ENCODE measurements around the gene TDRD15. TPM values are rescaled to one million over a fixed set of nuclear protein-coding genes. Genes with fewer than 3 reads are reported as not detected.

Gene TDRD15
- total and polyA plus RNA-seq, 2 of the 4 experiments (the other 2 are of a cell fraction): not detected

DNA sequence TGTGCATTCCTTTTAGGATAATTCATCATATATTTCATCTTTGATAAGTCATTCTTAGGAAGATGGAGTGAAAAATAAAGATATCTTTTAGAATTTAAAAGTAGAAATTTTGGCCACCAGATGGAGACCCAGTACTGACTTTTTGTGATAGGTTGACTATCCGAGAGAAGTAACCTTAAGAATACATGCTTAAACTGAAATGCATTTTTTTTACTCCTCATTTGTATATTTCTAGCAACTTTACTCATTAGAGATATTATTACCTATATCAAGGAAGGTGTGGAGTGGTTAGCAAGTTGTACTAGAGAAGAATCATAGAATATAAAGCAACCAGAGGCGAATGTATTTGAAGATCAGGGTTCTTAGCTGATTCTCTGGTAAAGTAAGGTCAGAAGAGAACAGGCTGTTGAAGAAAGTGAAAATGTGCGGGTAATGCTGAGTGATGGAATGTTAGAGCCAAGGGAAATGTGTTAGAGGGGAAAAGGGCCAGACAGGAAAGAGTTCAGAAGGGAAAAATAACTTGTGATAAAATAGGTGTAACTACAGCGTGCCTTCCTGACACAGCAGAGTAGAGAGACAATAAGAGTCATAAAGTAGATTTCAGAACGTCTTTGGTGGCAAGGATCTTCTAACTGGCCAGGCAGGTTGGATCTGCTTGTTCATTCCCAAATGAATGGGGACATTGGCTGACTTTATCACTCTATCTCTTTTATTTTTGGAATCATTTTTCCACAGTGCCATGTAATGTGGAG lies 52.3 kb downstream of the TDRD15 start:
- peak overlapping the region; percentile 36; the same call in 1 of the 2 replicates for H3K18ac ChIP-seq (ENCODE audit: low read depth, low read length)
- POLR2A ChIA-PET (ENCODE audit: unreplicated experiment): no interaction called here
- H2AFZ ChIP-seq (replicated peaks; ENCODE audit: low read length, poor library complexity): no peak overlapping the region
- H3K4me2 ChIP-seq (ENCODE audit: low read depth, low read length): no peak overlapping the region
- H3K4me1 ChIP-seq (ENCODE audit: control insufficient read depth, insufficient read depth, low read length): no peaks in the 10 kb centered on the region
- no peak overlapping the region for H3K27ac ChIP-seq (ENCODE audit: insufficient read depth, low read length)
- no peak overlapping the region for H3K4ac ChIP-seq (ENCODE audit: low read depth, low read length)
- no peak overlapping the region for H3K14ac ChIP-seq (replicated peaks; ENCODE audit: low read depth, low read length)
- no peak overlapping the region for H2BK5ac ChIP-seq (ENCODE audit: low read depth, low read length, poor library complexity, severe bottlenecking)
- WGBS, 2 experiments (ENCODE audit: extremely low coverage in 2 of 2, insufficient read length in 1 of 2): 44% methylated on average over 2 of the region's 5 CpGs; no CpG with 5 or more reads in 1 of the 2 experiments
- dilution Hi-C loops (cut with HindIII; ENCODE audit: low sequenced_read_pairs, unreplicated experiment): no loop called here
- no peak for ATAC-seq (ENCODE audit: low read depth)
- H4K20me1 ChIP-seq (ENCODE audit: insufficient read depth, low read length): no peaks in the 10 kb centered on the region
- no TSS peak for BruUV-seq (replicated peaks)
- H4K91ac ChIP-seq (ENCODE audit: insufficient read depth, low read depth, low read length): no peak overlapping the region
- H3K79me1 ChIP-seq (ENCODE audit: low read depth in 1 of 2, low read length in 2 of 2): no peaks in the 10 kb centered on the region
- no peak overlapping the region for H3K56ac ChIP-seq (ENCODE audit: extremely low read depth, insufficient read depth, low read length)
- H2BK120ac ChIP-seq (ENCODE audit: low read depth, low read length): no peak overlapping the region
- H3K36me3 ChIP-seq (ENCODE audit: control insufficient read depth, insufficient read depth, low read length): no peaks in the 10 kb centered on the region
- no peak overlapping the region for H2AK9ac ChIP-seq (replicated peaks; ENCODE audit: low read depth, low read length, poor library complexity)
- H3K23ac ChIP-seq (ENCODE audit: low read depth, low read length): no peak overlapping the region
- no peak overlapping the region for H2BK20ac ChIP-seq (ENCODE audit: low read depth, low read length)
- no peak overlapping the region for H4K8ac ChIP-seq (ENCODE audit: low read depth in 2 of 2, low read length in 2 of 2)
- H2BK15ac ChIP-seq (ENCODE audit: low read depth, low read length): no peak overlapping the region
- TF ChIP-seq FOS (IDR thresholded peaks at IDR 0.05; ENCODE audit: low read depth, low read length): no peak
- TF ChIP-seq CEBPB (IDR thresholded peaks at IDR 0.05; ENCODE audit: low read depth, low read length): no peak
- TF ChIP-seq RAD21 (IDR thresholded peaks at IDR 0.05; ENCODE audit: low read length): peak; percentile 44
- no peak for TF ChIP-seq CHD1 (IDR thresholded peaks at IDR 0.05; ENCODE audit: low read depth, low read length)
- TF ChIP-seq NFE2L2 (IDR thresholded peaks at IDR 0.05; ENCODE audit: low read depth, low read length): no peak
- TF ChIP-seq USF2 (IDR thresholded peaks at IDR 0.05; ENCODE audit: low read depth, low read length): no peak
- no peak for TF ChIP-seq MXI1 (IDR thresholded peaks at IDR 0.05; ENCODE audit: borderline replicate concordance, low read depth, low read length)
- no peak for TF ChIP-seq POLR2A (IDR thresholded peaks at IDR 0.05; ENCODE audit: low read depth, low read length)
- no peak for TF ChIP-seq ELK1 (IDR thresholded peaks at IDR 0.05; ENCODE audit: borderline replicate concordance, low read depth, low read length)
- no peak for TF ChIP-seq MAFK (IDR thresholded peaks at IDR 0.05; ENCODE audit: low read depth, low read length)
- peak; percentile 14; the same call in 1 of the 2 replicates for TF ChIP-seq SMC3 (IDR thresholded peaks at IDR 0.05; ENCODE audit: low read depth, low read length)
- TF ChIP-seq BHLHE40 (IDR thresholded peaks at IDR 0.05; ENCODE audit: low read depth, low read length): no peak
- TF ChIP-seq MAZ (IDR thresholded peaks at IDR 0.05; ENCODE audit: borderline replicate concordance, low read depth, low read length): no peak
- no peak for TF ChIP-seq RCOR1 (IDR thresholded peaks at IDR 0.05; ENCODE audit: insufficient replicate concordance, low read length)
- peak; percentile 38; the same call in 1 of the 2 replicates for TF ChIP-seq CTCF (conservative IDR thresholded peaks at IDR 0.05; ENCODE audit: low read depth, low read length)
- no peak overlapping the region for H3K4me3 ChIP-seq (ENCODE audit: insufficient read depth, low read depth, low read length)
- H4K5ac ChIP-seq (ENCODE audit: low read depth, low read length): peak overlapping the region; percentile 40; the same call in 1 of the 2 replicates
- intact Hi-C loops (cut with micrococcal nuclease): loop anchor here (10.0 kb wide), 1 partner anchor 139 kb away; no protein-coding TSS in a partner anchor
- CTCF ChIA-PET: interaction anchor here (1.0 to 1.2 kb wide), 2 partner anchors 140 to 246 kb away, joined by 3 read pairs; no protein-coding TSS in a partner anchor
- in situ Hi-C loops (cut with MboI; ENCODE audit: low sequenced_read_pairs): no loop called here
- no peak overlapping the region for H2AK5ac ChIP-seq (ENCODE audit: low read depth, low read length)
- H3K9me1 ChIP-seq (ENCODE audit: insufficient read depth, low read length): no peaks in the 10 kb centered on the region
- no peaks in the 10 kb centered on the region for H3K9me3 ChIP-seq (ENCODE audit: control insufficient read depth, insufficient read depth, low read length)
- no peaks in the 10 kb centered on the region for H3K27me3 ChIP-seq (ENCODE audit: control insufficient read depth, insufficient read depth, low read length)
- no peak overlapping the region for H3K9ac ChIP-seq (ENCODE audit: low read depth, low read length)
- DNase-seq: peak; percentile 18
